GM12878 (cell line): ENCODE results near the gene RAP1GAP2.

Experiments used
- CTCF ChIP-seq, 3 experiments: IDR thresholded peaks in 2 of 3; conservative IDR thresholded peaks in 1 of 3; 2 replicates each; pipeline ENCODE4 v1.5.1; 2011; ENCODE audit warnings: low read depth in 3 of 3, low read length in 3 of 3, mild to moderate bottlenecking in 3 of 3, control low read depth in 2 of 3, moderate library complexity in 2 of 3, inconsistent platforms in 1 of 3, mixed read lengths in 1 of 3; ENCODE audit not compliant: control insufficient read depth in 2 of 3, insufficient read depth in 1 of 3; ENCODE audit errors: extremely low read depth in 1 of 3
- PBX3 ChIP-seq: IDR thresholded peaks from 2 replicates; pipeline ENCODE4 v1.6.1; 2011; ENCODE audit warnings: mild to moderate bottlenecking, low read depth, low read length, moderate library complexity; ENCODE audit not compliant: insufficient replicate concordance
- POLR2A ChIP-seq: IDR thresholded peaks from 2 replicates; pipeline ENCODE4 v1.6.1; 2011; ENCODE audit warnings: low read depth, mild to moderate bottlenecking, low read length
- POLR2AphosphoS5 ChIP-seq: IDR thresholded peaks from 2 replicates; pipeline ENCODE4 v1.6.1; 2011; ENCODE audit warnings: mild to moderate bottlenecking, low read length, inconsistent platforms

DNA sequence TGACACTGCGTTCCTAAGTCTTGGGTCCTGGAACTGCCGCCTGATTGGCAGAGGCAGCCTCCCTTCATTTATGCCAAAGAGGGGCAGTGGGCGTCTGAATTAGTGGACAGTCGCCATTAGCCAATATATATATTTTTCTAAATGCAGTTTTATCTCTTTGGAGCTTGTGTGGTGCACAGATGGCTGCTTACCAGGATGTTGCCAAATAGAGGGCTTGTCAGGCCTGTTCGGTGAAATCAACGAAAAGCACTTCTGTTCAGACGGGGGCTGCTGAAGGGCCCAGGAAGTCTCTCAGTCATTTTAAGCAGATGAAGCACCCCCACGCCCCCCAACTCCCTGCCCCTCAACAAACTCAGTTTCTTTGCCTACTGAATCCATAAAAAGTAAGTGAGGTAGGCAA is 66.0 kb downstream of the RAP1GAP2 start:
- no peak for TF ChIP-seq PBX3
- TF ChIP-seq POLR2AphosphoS5: no peak
- TF ChIP-seq CTCF (IDR thresholded peaks at IDR 0.05 in 2 of 3, conservative IDR thresholded peaks at IDR 0.05 in 1 of 3; ENCODE audit: control insufficient read depth in 2 of 3, extremely low read depth in 1 of 3, insufficient read depth in 1 of 3, low read depth in 3 of 3, low read length in 3 of 3): no peak
- no peak for TF ChIP-seq POLR2A
